B cell (primary cell): ENCODE measurements around the gene EXD3.

Experiments used
- EZH2 ChIP-seq: IDR thresholded peaks from 2 replicates; pipeline ENCODE4 v1.6.1; 2012; ENCODE audit warnings: borderline replicate concordance, low read depth, mild to moderate bottlenecking, moderate library complexity, low read length; ENCODE audit not compliant: insufficient read depth, poor library complexity, severe bottlenecking
- TF ChIP-seq, protein P1 (sequence below): fragments of 200-600 bp; IDR thresholded peaks from one replicate; pipeline ENCODE4 v1.8.0; 2022; ENCODE audit warnings: antibody characterized with exemption, mild to moderate bottlenecking

DNA sequence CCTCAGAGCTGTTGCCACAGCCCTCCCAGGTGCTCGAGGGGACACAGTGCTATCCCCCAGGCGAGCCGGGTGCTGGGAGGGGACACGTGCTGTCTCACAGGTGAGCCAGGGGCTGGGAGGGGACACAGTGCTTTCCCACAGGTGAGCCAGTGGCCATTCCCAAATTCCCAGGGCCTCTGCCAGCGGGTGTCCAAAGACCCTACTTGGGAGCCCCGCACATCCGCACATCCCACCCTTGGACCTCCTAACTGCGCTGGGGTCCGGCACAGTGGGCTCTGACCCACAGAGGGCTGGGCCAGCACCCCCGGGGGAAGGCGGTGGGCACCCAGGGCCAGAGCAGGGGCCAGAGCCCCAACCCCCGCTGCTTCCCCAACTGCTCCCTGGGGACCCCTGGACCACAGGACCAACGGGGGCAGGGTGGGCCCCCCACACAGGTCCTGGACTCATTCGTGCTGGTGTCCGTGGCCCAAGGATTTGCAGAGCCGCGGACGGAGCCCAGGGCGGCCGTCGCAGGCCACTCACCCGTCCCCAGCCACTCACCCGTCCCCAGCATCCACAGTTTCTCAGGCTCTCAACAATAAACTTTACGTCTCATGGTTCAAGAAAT lies 17.9 kb downstream of the EXD3 start:
- TF ChIP-seq, protein P1, sequence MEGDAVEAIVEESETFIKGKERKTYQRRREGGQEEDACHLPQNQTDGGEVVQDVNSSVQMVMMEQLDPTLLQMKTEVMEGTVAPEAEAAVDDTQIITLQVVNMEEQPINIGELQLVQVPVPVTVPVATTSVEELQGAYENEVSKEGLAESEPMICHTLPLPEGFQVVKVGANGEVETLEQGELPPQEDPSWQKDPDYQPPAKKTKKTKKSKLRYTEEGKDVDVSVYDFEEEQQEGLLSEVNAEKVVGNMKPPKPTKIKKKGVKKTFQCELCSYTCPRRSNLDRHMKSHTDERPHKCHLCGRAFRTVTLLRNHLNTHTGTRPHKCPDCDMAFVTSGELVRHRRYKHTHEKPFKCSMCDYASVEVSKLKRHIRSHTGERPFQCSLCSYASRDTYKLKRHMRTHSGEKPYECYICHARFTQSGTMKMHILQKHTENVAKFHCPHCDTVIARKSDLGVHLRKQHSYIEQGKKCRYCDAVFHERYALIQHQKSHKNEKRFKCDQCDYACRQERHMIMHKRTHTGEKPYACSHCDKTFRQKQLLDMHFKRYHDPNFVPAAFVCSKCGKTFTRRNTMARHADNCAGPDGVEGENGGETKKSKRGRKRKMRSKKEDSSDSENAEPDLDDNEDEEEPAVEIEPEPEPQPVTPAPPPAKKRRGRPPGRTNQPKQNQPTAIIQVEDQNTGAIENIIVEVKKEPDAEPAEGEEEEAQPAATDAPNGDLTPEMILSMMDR: no peak
- no peak for TF ChIP-seq EZH2
